Colonic mucosa (tissue), 4 donors: ENCODE measurements around the gene HARS2. TPM values are rescaled to one million over a fixed set of nuclear protein-coding genes. Genes with fewer than 3 reads are reported as not detected.
"Not testable (repeated sequence)": the region's sequence is repeated elsewhere in the genome, so short reads cannot be mapped to it uniquely, and the experiment has no call there.

Experiments
- DNase-seq: peaks from one replicate; pipeline ENCODE4 v3.0.0-alpha.2; 2020
- H3K27ac ChIP-seq: fragments of 200-600 bp; one replicate; pipeline ENCODE4 v1.8.0; 2021
- H3K27me3 ChIP-seq: fragments of 200-600 bp; one replicate; pipeline ENCODE4 v1.8.0; 2021
- H3K36me3 ChIP-seq: fragments of 200-600 bp; one replicate; pipeline ENCODE4 v1.8.0; 2021
- H3K4me1 ChIP-seq: fragments of 200-600 bp; one replicate; pipeline ENCODE4 v1.8.0; 2021; ENCODE audit warnings: mild to moderate bottlenecking
- H3K4me3 ChIP-seq: fragments of 200-600 bp; one replicate; pipeline ENCODE4 v1.8.0; 2021
- H3K9ac ChIP-seq, 2 donors: one replicate each; pipeline ENCODE4 v1.7.0; 2013; ENCODE audit warnings: control low read depth in 2 of 2, low read depth in 2 of 2, low read length in 2 of 2
- H3K9me3 ChIP-seq: fragments of 200-600 bp; one replicate; pipeline ENCODE4 v1.8.0; 2021
- intact Hi-C: fragments of 100-400 bp; cut with DNase I; formaldehyde crosslinking; loops from one replicate; pipeline ENCODE4 v1.14.1; 2022
- total RNA-seq, 2 donors: library from RNA; stranded (reverse); fragmentation: NEBNext Ultra II Directional in 1 of 2; extraction: Animal tissue kit (Norgen Biotek cat#: 25700) in 1 of 2; gene quantifications; one replicate each; pipeline ENCODE4 v1.2.1, GENCODE V29; 2021
- TF ChIP-seq, protein P1 (sequence below): fragments of 200-600 bp; IDR thresholded peaks from one replicate; pipeline ENCODE4 v1.8.0; 2022; ENCODE audit warnings: antibody characterized with exemption, mild to moderate bottlenecking
- donor health status: healthy.
- donor health status: DM: no; HTN: no; CAD: no.
- donor health status: DM: no; HTN: no; CAD: no.

Gene HARS2
- total RNA-seq, 2 donors from 2014 or later = 37.8 to 38.7 TPM

GRCh38 chr5:140710899-140711552 is 19.8 kb downstream of the HARS2 start:
- intact Hi-C loops = loop anchor here (10.0 kb wide), 1 partner anchor 346 kb away; the partner anchor contains the start of gene SLC4A9
- Histone ChIP-seq H3K27me3 (no peaks in the 10 kb centered on the region), H3K9me3 (no peaks in the 10 kb centered on the region), H3K27ac (peak overlapping the region; percentile 95), H3K4me1 (no peaks in the 10 kb centered on the region), H3K9ac (peak overlapping the region; percentile 57 to 88), H3K4me3 (peak overlapping the region; percentile 45), H3K36me3 (no peaks in the 10 kb centered on the region)
- TF ChIP-seq, protein P1, sequence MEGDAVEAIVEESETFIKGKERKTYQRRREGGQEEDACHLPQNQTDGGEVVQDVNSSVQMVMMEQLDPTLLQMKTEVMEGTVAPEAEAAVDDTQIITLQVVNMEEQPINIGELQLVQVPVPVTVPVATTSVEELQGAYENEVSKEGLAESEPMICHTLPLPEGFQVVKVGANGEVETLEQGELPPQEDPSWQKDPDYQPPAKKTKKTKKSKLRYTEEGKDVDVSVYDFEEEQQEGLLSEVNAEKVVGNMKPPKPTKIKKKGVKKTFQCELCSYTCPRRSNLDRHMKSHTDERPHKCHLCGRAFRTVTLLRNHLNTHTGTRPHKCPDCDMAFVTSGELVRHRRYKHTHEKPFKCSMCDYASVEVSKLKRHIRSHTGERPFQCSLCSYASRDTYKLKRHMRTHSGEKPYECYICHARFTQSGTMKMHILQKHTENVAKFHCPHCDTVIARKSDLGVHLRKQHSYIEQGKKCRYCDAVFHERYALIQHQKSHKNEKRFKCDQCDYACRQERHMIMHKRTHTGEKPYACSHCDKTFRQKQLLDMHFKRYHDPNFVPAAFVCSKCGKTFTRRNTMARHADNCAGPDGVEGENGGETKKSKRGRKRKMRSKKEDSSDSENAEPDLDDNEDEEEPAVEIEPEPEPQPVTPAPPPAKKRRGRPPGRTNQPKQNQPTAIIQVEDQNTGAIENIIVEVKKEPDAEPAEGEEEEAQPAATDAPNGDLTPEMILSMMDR = no peak
- peak; percentile 92 for DNase-seq

- Histone ChIP-seq H3K4me3 (peak overlapping the region; percentile 45), H3K9ac (no peak overlapping the region), H3K9me3 (no peaks in the 10 kb centered on the region), H3K36me3 (no peaks in the 10 kb centered on the region), H3K27ac (peak overlapping the region; percentile 95), H3K4me1 (no peaks in the 10 kb centered on the region), H3K27me3 (no peaks in the 10 kb centered on the region)
- intact Hi-C loops = loop anchor here (10.0 kb wide), 1 partner anchor 347 kb away; the partner anchor contains the start of gene SLC4A9
- TF ChIP-seq, protein P1 = no peak
- no peak for DNase-seq
Observed at GRCh38 chr5:140711794-140712193, 20.5 kb downstream of the HARS2 start.

GRCh38 chr5:140713562-140714094 is 22.4 kb downstream of the HARS2 start:
- intact Hi-C loops = loop anchor here (10.0 kb wide), 1 partner anchor 349 kb away; the partner anchor contains the start of gene SLC4A9
- H3K9ac ChIP-seq = no peak overlapping the region
- no peak for DNase-seq
- H3K27me3 ChIP-seq = no peaks in the 10 kb centered on the region
- TF ChIP-seq, protein P1 = no peak
- no peaks in the 10 kb centered on the region for H3K4me1 ChIP-seq
- no peaks in the 10 kb centered on the region for H3K9me3 ChIP-seq
- H3K4me3 ChIP-seq = no peak overlapping the region
- H3K36me3 ChIP-seq = no peaks in the 10 kb centered on the region
- no peak overlapping the region for H3K27ac ChIP-seq

GRCh38 chr5:140716238-140716637 is 25.0 kb downstream of the HARS2 start:
- H3K9me3 ChIP-seq, H3K9ac ChIP-seq, H3K27ac ChIP-seq, H3K4me1 ChIP-seq, H3K36me3 ChIP-seq, DNase-seq, H3K4me3 ChIP-seq, H3K27me3 ChIP-seq: not testable (repeated sequence)
- intact Hi-C loops = loop anchor here (10.0 kb wide), 1 partner anchor 351 kb away; the partner anchor contains the start of gene SLC4A9

GRCh38 chr5:140718266-140718592 is 27.0 kb downstream of the HARS2 start:
- no peaks in the 10 kb centered on the region for H3K27me3 ChIP-seq
- no peaks in the 10 kb centered on the region for H3K4me1 ChIP-seq
- peak overlapping the region; percentile 87 for H3K27ac ChIP-seq
- H3K9ac ChIP-seq = peak overlapping the region in 1 of 2 donors; percentile 46
- H3K9me3 ChIP-seq = no peaks in the 10 kb centered on the region
- H3K36me3 ChIP-seq = no peaks in the 10 kb centered on the region
- DNase-seq = no peak
- H3K4me3 ChIP-seq = peak overlapping the region; percentile 27
- TF ChIP-seq, protein P1 = no peak
- intact Hi-C loops = loop anchor here (10.0 kb wide), 1 partner anchor 353 kb away; the partner anchor contains the start of gene SLC4A9

GRCh38 chr5:140720738-140721137 is 29.5 kb downstream of the HARS2 start:
- H3K27ac ChIP-seq, DNase-seq, H3K36me3 ChIP-seq, H3K9ac ChIP-seq, H3K4me1 ChIP-seq, H3K27me3 ChIP-seq, H3K4me3 ChIP-seq, H3K9me3 ChIP-seq, intact Hi-C loops: not testable (repeated sequence)

GRCh38 chr5:140721395-140721794 is 30.1 kb downstream of the HARS2 start:
- H3K36me3 ChIP-seq, H3K27me3 ChIP-seq, H3K27ac ChIP-seq, intact Hi-C loops, H3K9ac ChIP-seq, H3K4me1 ChIP-seq, H3K4me3 ChIP-seq, H3K9me3 ChIP-seq, DNase-seq: not testable (repeated sequence)
